ENCODE results near the gene MCC.

MCC gene

DNA sequence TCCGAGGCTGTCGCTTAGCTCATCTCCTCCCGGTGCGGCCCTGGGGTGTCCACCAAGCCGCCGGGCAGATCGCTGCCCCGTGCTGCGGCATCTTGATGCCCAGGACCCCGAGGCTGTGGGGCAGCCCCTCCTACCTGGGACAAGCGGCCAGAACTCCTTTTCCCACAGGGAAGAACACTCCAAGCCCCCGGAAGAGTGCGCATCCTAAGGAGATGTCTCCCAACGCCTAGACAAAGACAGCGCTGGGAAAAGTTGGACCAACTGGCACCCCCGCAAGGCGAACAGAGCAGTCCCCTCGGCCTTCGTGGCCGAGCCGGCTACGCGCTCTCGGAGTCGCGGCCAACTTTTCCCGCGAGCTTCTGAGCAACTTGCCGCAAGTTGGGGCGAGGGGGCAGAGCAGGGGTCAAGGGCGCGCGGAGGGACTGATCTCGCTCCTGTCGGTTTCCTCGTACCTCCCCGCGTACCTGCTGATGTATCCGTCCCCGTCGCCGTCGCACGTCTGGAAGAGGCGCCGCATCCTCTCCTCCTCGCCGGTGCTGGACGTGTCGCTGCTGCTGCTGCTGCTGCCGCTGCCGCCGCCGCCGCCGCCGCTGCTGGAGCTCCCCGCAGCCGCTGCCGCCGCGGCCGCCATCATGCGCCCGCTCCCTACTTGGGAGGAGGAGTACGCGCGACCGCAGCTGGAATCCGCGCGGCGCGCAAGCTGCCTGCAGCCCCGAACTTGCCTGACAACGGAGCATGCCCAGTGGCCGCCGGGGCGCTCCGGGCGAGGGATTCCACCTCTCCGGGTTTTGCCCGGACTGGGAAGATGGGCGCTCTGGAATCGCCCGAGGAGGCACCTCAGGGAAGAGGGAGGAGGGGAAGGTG, at the start of gene MCC:
Gene MCC (minus strand): TSS at position 673 of the 864 bp plus-strand sequence.
- TF ChIP-seq CTCF (IDR thresholded peaks at IDR 0.05; ENCODE audit: insufficient read depth, low read length, poor library complexity, severe bottlenecking): no peak
- Histone ChIP-seq H3K36me3 (ENCODE audit: control insufficient read depth, insufficient read depth, low read length) (no peaks in the 10 kb centered on the region), H3K4me3 (replicated peaks; ENCODE audit: low read depth, low read length) (peak within 1 kb of the TSS; percentile 52), H3K27me3 (replicated peaks; ENCODE audit: control insufficient read depth, insufficient read depth, low read length) (no peaks in the 10 kb centered on the region; the same call in 1 of the 2 replicates)
- DNase-seq (ENCODE audit: extremely low read depth, insufficient read length): peak; percentile 30

DNA sequence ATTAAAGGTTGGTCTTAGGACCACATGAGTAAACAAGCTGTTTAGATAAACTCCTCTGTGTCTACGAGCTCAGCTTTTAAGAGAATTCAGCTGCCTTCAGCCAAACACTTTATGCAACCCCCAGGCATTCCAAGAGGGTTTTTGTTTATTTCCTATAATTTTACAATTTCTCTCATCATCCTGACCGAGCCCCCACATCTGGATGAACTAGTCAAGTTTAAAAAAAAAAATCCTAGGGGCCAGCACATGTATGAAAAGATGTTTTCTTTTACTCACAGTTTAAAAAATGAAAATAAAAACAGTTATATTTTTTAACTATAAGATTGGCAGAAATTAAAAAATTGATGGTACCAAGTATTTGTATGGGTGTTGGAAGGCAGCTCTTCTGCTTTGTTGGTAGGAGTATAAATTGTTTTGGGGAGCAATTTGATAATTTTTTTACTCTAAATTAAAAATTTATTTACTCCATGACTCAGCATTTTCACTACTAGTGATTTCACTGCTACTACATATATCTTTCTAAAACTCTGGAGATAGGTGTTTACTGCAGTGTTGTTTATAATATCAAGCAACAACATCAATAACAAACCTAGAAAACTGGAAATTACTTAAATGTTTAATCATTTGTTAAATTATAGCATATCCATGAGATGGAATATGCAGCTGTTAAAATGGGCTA, 43.4 kb upstream of the MCC start:
- Histone ChIP-seq H3K36me3 (ENCODE audit: control insufficient read depth, insufficient read depth, low read length) (no peaks in the 10 kb centered on the region; the same call in 1 of the 2 replicates), H3K4me3 (replicated peaks; ENCODE audit: low read depth, low read length) (no peak overlapping the region), H3K27me3 (replicated peaks; ENCODE audit: control insufficient read depth, insufficient read depth, low read length) (no peaks in the 10 kb centered on the region)
- TF ChIP-seq CTCF (IDR thresholded peaks at IDR 0.05; ENCODE audit: insufficient read depth, low read length, poor library complexity, severe bottlenecking): no peak
- no peak for DNase-seq (ENCODE audit: extremely low read depth, insufficient read length)

DNA sequence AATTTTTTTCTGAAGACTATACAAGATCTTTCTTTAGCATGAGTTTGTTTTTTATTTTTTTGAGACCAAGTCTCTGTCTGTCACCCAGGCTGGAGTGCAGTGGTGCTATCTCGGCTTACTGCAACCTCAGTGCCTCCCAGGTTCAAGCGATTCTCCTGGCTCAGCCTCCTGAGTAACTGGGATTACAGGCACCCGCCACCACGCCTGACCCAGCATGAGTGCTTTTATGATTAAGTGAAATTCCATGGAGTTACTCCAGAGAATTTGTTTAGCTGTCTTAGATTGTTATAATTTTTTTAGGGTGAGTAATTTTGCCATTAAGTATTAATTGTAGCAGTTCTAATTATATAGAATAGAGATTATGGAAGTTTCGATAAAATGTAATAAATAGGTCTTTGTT, 39.5 kb upstream of the MCC start:
- no peak for TF ChIP-seq CTCF (IDR thresholded peaks at IDR 0.05; ENCODE audit: insufficient read depth, low read length, poor library complexity, severe bottlenecking)
- no peak for DNase-seq (ENCODE audit: extremely low read depth, insufficient read length)

DNA sequence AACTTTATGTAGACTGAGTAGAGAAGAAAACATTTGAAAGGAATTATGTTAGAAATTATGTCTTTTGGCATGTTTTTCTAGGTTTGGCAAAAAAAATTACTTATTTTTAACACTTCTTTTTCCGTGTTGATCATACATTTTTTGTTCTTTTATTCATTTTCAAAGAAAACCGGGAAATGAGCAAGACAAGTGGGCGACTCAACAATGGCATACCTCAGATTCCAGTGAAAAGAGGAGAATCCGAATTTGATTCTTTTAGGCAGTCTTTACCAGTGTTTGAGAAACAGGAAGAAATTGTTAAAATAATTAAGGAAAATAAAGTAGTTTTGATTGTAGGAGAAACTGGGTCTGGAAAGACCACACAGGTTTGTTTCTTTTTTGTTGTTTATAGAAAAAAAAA, 38.2 kb upstream of the MCC start:
- no peak for TF ChIP-seq CTCF (IDR thresholded peaks at IDR 0.05; ENCODE audit: insufficient read depth, low read length, poor library complexity, severe bottlenecking)
- DNase-seq (ENCODE audit: extremely low read depth, insufficient read length): no peak
- no peak overlapping the region for H3K4me3 ChIP-seq (replicated peaks; ENCODE audit: low read depth, low read length)
- H3K27me3 ChIP-seq (replicated peaks; ENCODE audit: control insufficient read depth, insufficient read depth, low read length): no peaks in the 10 kb centered on the region
- no peaks in the 10 kb centered on the region; the same call in 1 of the 2 replicates for H3K36me3 ChIP-seq (ENCODE audit: control insufficient read depth, insufficient read depth, low read length)

More for the DNA sequence above, 39.5 kb upstream of the MCC start:
- Histone ChIP-seq H3K4me3 (replicated peaks; ENCODE audit: low read depth, low read length) (no peak overlapping the region), H3K36me3 (ENCODE audit: control insufficient read depth, insufficient read depth, low read length) (no peaks in the 10 kb centered on the region; the same call in 1 of the 2 replicates), H3K27me3 (replicated peaks; ENCODE audit: control insufficient read depth, insufficient read depth, low read length) (no peaks in the 10 kb centered on the region)

- Histone ChIP-seq H3K4me3 (replicated peaks; ENCODE audit: low read depth, low read length) (no peak overlapping the region), H3K27me3 (replicated peaks; ENCODE audit: control insufficient read depth, insufficient read depth, low read length) (no peaks in the 10 kb centered on the region), H3K36me3 (ENCODE audit: control insufficient read depth, insufficient read depth, low read length) (no peaks in the 10 kb centered on the region)
- TF ChIP-seq CTCF (IDR thresholded peaks at IDR 0.05; ENCODE audit: insufficient read depth, low read length, poor library complexity, severe bottlenecking): no peak
- peak; percentile 32 for DNase-seq (ENCODE audit: extremely low read depth, insufficient read length)
Observed at GRCh38 chr5:113524927-113525326, 36.7 kb upstream of the MCC start.

Data from GM06990 (cell line).